BE2C (cell line): ENCODE data around the gene FGD4.

Source experiments
- DNase-seq: peaks from one replicate; pipeline ENCODE4 v3.0.0-alpha.2; 2020
- H3K27me3 ChIP-seq: fragments of 250-450 bp; sonication (Bioruptor Pico); 2 replicates; pipeline ENCODE4 v1.5.1; 2020; ENCODE audit warnings: mild to moderate bottlenecking
- H3K36me3 ChIP-seq: fragments of 250-450 bp; sonication (Bioruptor Pico); 2 replicates; pipeline ENCODE4 v1.5.1; 2020; ENCODE audit warnings: mild to moderate bottlenecking
- H3K4me1 ChIP-seq: fragments of 250-450 bp; sonication (Bioruptor Pico); 2 replicates; pipeline ENCODE4 v1.5.1; 2020
- H3K4me3 ChIP-seq: 2 replicates; pipeline ENCODE4 v1.5.1; 2011; ENCODE audit warnings: low read depth, low read length
- H3K9me3 ChIP-seq: fragments of 250-450 bp; sonication (Bioruptor Pico); 2 replicates; pipeline ENCODE4 v1.5.1; 2020
- TF ChIP-seq, protein P1 (sequence below): IDR thresholded peaks from 2 replicates; pipeline ENCODE4 v1.5.1; 2012; ENCODE audit warnings: mild to moderate bottlenecking, low read depth, low read length

FGD4 gene

GRCh38 chr12:32641287-32641901, 242.0 kb downstream of the FGD4 start:
- H3K36me3 ChIP-seq = no peaks in the 10 kb centered on the region; the same call in none of the 2 replicates
- H3K4me3 ChIP-seq = no peak overlapping the region
- H3K4me1 ChIP-seq = no peaks in the 10 kb centered on the region
- H3K9me3 ChIP-seq = no peaks in the 10 kb centered on the region
- DNase-seq = no peak
- TF ChIP-seq, protein P1, sequence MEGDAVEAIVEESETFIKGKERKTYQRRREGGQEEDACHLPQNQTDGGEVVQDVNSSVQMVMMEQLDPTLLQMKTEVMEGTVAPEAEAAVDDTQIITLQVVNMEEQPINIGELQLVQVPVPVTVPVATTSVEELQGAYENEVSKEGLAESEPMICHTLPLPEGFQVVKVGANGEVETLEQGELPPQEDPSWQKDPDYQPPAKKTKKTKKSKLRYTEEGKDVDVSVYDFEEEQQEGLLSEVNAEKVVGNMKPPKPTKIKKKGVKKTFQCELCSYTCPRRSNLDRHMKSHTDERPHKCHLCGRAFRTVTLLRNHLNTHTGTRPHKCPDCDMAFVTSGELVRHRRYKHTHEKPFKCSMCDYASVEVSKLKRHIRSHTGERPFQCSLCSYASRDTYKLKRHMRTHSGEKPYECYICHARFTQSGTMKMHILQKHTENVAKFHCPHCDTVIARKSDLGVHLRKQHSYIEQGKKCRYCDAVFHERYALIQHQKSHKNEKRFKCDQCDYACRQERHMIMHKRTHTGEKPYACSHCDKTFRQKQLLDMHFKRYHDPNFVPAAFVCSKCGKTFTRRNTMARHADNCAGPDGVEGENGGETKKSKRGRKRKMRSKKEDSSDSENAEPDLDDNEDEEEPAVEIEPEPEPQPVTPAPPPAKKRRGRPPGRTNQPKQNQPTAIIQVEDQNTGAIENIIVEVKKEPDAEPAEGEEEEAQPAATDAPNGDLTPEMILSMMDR = no peak
- no peaks in the 10 kb centered on the region for H3K27me3 ChIP-seq

- Histone ChIP-seq H3K9me3 (no peaks in the 10 kb centered on the region), H3K36me3 (no peaks in the 10 kb centered on the region; the same call in 1 of the 2 replicates), H3K4me1 (no peaks in the 10 kb centered on the region), H3K27me3 (no peaks in the 10 kb centered on the region), H3K4me3 (no peak overlapping the region)
- TF ChIP-seq, protein P1 = no peak
- DNase-seq = no peak
Observed at GRCh38 chr12:32644431-32644830, 245.1 kb downstream of the FGD4 start.

DNA sequence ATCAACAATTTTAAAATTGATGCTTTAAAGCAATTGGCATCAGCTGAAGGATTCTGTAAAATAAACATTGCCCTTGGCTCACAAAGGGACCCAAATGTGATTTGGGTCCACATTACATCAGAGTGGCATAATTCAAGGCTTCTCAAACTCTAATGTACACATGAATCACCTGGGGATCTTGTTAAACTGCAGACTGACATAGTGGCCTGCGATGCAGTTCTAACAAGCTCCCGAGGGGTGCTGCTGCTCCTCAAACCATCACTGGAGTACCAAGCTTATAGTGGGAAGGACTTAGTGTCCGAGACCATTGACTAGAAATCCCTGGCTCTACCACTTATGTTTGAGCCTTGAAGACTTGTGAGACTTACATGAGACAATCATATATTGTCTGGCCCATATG, 247.9 kb downstream of the FGD4 start:
- no peaks in the 10 kb centered on the region for H3K9me3 ChIP-seq
- H3K4me3 ChIP-seq = no peak overlapping the region
- TF ChIP-seq, protein P1 = no peak
- no peaks in the 10 kb centered on the region for H3K4me1 ChIP-seq
- DNase-seq = no peak
- no peaks in the 10 kb centered on the region for H3K27me3 ChIP-seq
- no peaks in the 10 kb centered on the region; the same call in 1 of the 2 replicates for H3K36me3 ChIP-seq

DNA sequence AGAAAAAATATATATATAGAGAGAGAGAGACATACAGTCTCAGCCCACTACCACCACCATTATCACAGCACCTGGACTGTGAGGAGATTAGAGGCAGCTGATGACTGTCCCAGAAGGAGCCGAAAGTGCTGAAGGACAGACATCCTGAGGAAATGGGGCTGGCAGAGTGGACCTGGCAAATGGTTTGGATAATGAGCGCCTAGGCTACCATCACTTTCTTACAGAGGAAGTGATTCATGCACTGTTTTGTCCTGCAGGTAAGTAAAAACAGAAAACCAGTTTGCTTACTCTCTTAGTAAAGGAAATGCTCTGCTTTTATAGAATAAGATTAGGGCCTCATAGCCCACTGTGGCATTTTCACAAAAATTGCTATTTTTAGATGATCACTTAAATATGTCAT, 251.2 kb downstream of the FGD4 start:
- no peaks in the 10 kb centered on the region for H3K4me1 ChIP-seq
- no peaks in the 10 kb centered on the region for H3K27me3 ChIP-seq
- no peak overlapping the region for H3K4me3 ChIP-seq
- DNase-seq = no peak
- no peaks in the 10 kb centered on the region for H3K36me3 ChIP-seq
- H3K9me3 ChIP-seq = no peaks in the 10 kb centered on the region
- TF ChIP-seq, protein P1 = no peak

- Histone ChIP-seq H3K36me3 (no peaks in the 10 kb centered on the region), H3K9me3 (no peaks in the 10 kb centered on the region), H3K4me3 (no peak overlapping the region), H3K27me3 (no peaks in the 10 kb centered on the region), H3K4me1 (no peaks in the 10 kb centered on the region)
- TF ChIP-seq, protein P1 = no peak
- no peak for DNase-seq
Observed at GRCh38 chr12:32651151-32651955, 252.0 kb downstream of the FGD4 start.

DNA sequence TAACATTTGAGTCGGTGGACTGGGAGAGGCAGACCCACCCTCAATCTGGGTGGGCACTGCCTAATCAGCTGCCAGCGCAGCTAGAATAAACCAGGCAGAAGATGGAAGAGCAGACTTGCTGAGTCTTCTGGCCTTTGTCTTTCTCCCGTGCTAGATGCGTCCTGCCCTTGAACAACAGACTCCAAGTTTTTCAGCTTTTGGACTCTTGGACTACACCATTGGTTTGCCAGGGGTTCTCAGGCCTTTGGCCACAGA, 252.5 kb downstream of the FGD4 start:
- no peaks in the 10 kb centered on the region for H3K9me3 ChIP-seq
- H3K27me3 ChIP-seq = no peaks in the 10 kb centered on the region
- TF ChIP-seq, protein P1 = no peak
- H3K4me1 ChIP-seq = no peaks in the 10 kb centered on the region
- no peak for DNase-seq
- no peaks in the 10 kb centered on the region for H3K36me3 ChIP-seq
- no peak overlapping the region for H3K4me3 ChIP-seq
